IMR-90 (cell line): ENCODE measurements around the gene HOXD8.

Experiments
- BHLHE40 ChIP-seq: fragments of 150-350 bp; IDR thresholded peaks from 2 replicates; pipeline ENCODE4 v1.6.1; 2016; ENCODE audit warnings: mild to moderate bottlenecking, low read depth, low read length
- CEBPB ChIP-seq: IDR thresholded peaks from 2 replicates; pipeline ENCODE4 v1.6.1; 2012; ENCODE audit warnings: low read depth, low read length, improper control_type of control experiment
- FOS ChIP-seq: fragments of 150-350 bp; IDR thresholded peaks from 2 replicates; pipeline ENCODE4 v1.6.1; 2016; ENCODE audit warnings: low read depth, low read length
- MAFK ChIP-seq: IDR thresholded peaks from 2 replicates; pipeline ENCODE4 v1.6.1; 2012; ENCODE audit warnings: low read depth, low read length, improper control_type of control experiment
- MAZ ChIP-seq: IDR thresholded peaks from 2 replicates; pipeline ENCODE4 v1.6.1; 2012; ENCODE audit warnings: low read depth, mild to moderate bottlenecking, low read length, improper control_type of control experiment, moderate library complexity, borderline replicate concordance
- MXI1 ChIP-seq: IDR thresholded peaks from 2 replicates; pipeline ENCODE4 v1.6.1; 2012; ENCODE audit warnings: low read depth, mild to moderate bottlenecking, low read length, moderate library complexity, borderline replicate concordance
- POLR2A ChIP-seq: IDR thresholded peaks from 2 replicates; pipeline ENCODE4 v1.6.1; 2012; ENCODE audit warnings: mild to moderate bottlenecking, low read depth, low read length
- RAD21 ChIP-seq: IDR thresholded peaks from 2 replicates; pipeline ENCODE4 v1.6.1; 2012; ENCODE audit warnings: low read length, improper control_type of control experiment
- TF ChIP-seq, protein P1 (sequence below): fragments of 150-350 bp; IDR thresholded peaks from 2 replicates; pipeline ENCODE4 v1.6.1; 2017; ENCODE audit warnings: mild to moderate bottlenecking, antibody characterized with exemption, low read length, low read depth
- TF ChIP-seq, protein P2 (sequence below): conservative IDR thresholded peaks from 2 replicates; pipeline ENCODE4 v1.5.1; 2012; ENCODE audit warnings: mild to moderate bottlenecking, low read depth, low read length, improper control_type of control experiment
- TF ChIP-seq, protein P3 (sequence below): fragments of 150-350 bp; IDR thresholded peaks from 2 replicates; pipeline ENCODE4 v1.6.1; 2016; ENCODE audit warnings: low read depth, mild to moderate bottlenecking, low read length, moderate library complexity, borderline replicate concordance

DNA sequence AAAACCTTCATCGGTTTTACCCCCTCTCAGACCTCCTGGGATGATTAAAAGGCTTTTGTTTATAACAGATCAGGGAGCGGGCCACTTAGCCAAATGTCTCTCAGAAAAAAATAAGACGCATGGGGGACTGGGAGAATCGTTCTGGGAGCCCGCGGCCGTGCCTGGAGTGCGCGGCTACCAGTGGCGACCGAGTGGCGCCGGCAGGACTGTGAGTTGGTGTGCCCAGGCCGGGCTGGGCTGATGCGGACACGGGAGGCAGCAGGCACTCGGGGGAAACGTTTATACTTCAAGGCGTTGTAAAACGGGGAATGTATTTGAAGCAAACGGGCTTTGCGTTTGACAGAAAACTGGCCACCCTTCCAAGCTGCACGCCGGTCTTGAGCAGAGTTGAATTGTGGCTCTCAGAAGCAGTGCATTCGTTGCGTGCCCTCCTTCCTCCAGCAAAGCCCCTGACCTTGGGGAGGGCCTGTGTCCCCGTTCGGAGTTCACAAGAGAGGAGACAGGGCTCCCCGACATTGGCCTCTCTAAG, 17.6 kb upstream of the HOXD8 start:
- TF ChIP-seq POLR2A (no peak), MAFK (no peak), FOS (no peak), MAZ (no peak), MXI1 (no peak), BHLHE40 (no peak), RAD21 (no peak), CEBPB (no peak)
- TF ChIP-seq, protein P1, sequence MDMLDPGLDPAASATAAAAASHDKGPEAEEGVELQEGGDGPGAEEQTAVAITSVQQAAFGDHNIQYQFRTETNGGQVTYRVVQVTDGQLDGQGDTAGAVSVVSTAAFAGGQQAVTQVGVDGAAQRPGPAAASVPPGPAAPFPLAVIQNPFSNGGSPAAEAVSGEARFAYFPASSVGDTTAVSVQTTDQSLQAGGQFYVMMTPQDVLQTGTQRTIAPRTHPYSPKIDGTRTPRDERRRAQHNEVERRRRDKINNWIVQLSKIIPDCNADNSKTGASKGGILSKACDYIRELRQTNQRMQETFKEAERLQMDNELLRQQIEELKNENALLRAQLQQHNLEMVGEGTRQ: no peak
- TF ChIP-seq, protein P2, sequence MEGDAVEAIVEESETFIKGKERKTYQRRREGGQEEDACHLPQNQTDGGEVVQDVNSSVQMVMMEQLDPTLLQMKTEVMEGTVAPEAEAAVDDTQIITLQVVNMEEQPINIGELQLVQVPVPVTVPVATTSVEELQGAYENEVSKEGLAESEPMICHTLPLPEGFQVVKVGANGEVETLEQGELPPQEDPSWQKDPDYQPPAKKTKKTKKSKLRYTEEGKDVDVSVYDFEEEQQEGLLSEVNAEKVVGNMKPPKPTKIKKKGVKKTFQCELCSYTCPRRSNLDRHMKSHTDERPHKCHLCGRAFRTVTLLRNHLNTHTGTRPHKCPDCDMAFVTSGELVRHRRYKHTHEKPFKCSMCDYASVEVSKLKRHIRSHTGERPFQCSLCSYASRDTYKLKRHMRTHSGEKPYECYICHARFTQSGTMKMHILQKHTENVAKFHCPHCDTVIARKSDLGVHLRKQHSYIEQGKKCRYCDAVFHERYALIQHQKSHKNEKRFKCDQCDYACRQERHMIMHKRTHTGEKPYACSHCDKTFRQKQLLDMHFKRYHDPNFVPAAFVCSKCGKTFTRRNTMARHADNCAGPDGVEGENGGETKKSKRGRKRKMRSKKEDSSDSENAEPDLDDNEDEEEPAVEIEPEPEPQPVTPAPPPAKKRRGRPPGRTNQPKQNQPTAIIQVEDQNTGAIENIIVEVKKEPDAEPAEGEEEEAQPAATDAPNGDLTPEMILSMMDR: no peak
- TF ChIP-seq, protein P3, sequence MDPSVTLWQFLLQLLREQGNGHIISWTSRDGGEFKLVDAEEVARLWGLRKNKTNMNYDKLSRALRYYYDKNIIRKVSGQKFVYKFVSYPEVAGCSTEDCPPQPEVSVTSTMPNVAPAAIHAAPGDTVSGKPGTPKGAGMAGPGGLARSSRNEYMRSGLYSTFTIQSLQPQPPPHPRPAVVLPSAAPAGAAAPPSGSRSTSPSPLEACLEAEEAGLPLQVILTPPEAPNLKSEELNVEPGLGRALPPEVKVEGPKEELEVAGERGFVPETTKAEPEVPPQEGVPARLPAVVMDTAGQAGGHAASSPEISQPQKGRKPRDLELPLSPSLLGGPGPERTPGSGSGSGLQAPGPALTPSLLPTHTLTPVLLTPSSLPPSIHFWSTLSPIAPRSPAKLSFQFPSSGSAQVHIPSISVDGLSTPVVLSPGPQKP: no peak
